IMR-90 (cell line): ENCODE data around the gene IP6K3. TPM values are rescaled to one million over a fixed set of nuclear protein-coding genes. Genes with fewer than 3 reads are reported as not detected.

ENCODE experiments used
- ATAC-seq: fragments of 200-7000 bp; cut with Tn5 transposase; 2 replicates; pipeline ENCODE4 v1.9.1; 2020; ENCODE audit warnings: low read depth, mild to moderate bottlenecking, moderate library complexity
- Bru-seq: library from RNA; stranded (reverse); fragments of 400-500 nt; gene quantifications from one replicate; lab custom pipeline; 2021; lab: Mats Ljungman, UMichigan
- BruChase-seq, 2 experiments: library from RNA; stranded (reverse); fragments of 400-500 nt; gene quantifications; one replicate each; lab custom pipeline; 2021; lab: Mats Ljungman, UMichigan
- BruUV-seq: library from RNA; stranded (reverse); fragments of 400-500 nt; replicated peaks from 2 replicates; lab custom pipeline; 2021; lab: Mats Ljungman, UMichigan
- CTCF ChIA-PET: fragments of 300-600 bp; formaldehyde crosslinking; extraction: SDS; loops from one replicate; lab custom pipeline; 2021; ENCODE audit warnings: antibody characterized with exemption; lab: Yijun Ruan, JAX
- POLR2A ChIA-PET: fragments of 300-600 bp; sonication (Branson Sonifier 250); formaldehyde crosslinking; loops from one replicate; lab custom pipeline; 2022; ENCODE audit warnings: antibody characterized with exemption; ENCODE audit not compliant: unreplicated experiment; lab: Charles Lee
- DNase-seq: peaks from one replicate; pipeline ENCODE4 v3.0.0; 2013
- H2AFZ ChIP-seq: replicated peaks from 2 replicates; pipeline ENCODE3; 2013; ENCODE audit warnings: low read length, mild to moderate bottlenecking; ENCODE audit not compliant: poor library complexity
- H2AK5ac ChIP-seq: 2 replicates; pipeline ENCODE4 v1.6.1; 2013; ENCODE audit warnings: low read depth, low read length, inconsistent platforms
- H2AK9ac ChIP-seq: replicated peaks from 2 replicates; pipeline ENCODE3; 2013; ENCODE audit warnings: mild to moderate bottlenecking, low read depth, low read length, moderate library complexity; ENCODE audit not compliant: poor library complexity
- H2BK120ac ChIP-seq: 2 replicates; pipeline ENCODE4 v1.6.1; 2013; ENCODE audit warnings: low read depth, low read length, inconsistent platforms
- H2BK15ac ChIP-seq: 3 replicates; pipeline ENCODE4 v1.6.1; 2013; ENCODE audit warnings: low read depth, low read length, inconsistent platforms
- H2BK20ac ChIP-seq: 2 replicates; pipeline ENCODE4 v1.6.1; 2013; ENCODE audit warnings: low read depth, mild to moderate bottlenecking, inconsistent platforms, low read length, moderate library complexity
- H2BK5ac ChIP-seq: 2 replicates; pipeline ENCODE4 v1.6.1; 2013; ENCODE audit warnings: mild to moderate bottlenecking, low read depth, low read length, inconsistent platforms; ENCODE audit not compliant: poor library complexity, severe bottlenecking
- H3K14ac ChIP-seq: replicated peaks from 2 replicates; pipeline ENCODE4 v1.6.1; 2013; ENCODE audit warnings: low read depth, low read length, inconsistent platforms
- H3K18ac ChIP-seq: 2 replicates; pipeline ENCODE4 v1.6.1; 2013; ENCODE audit warnings: low read depth, low read length, control low read depth
- H3K23ac ChIP-seq: 2 replicates; pipeline ENCODE4 v1.6.1; 2013; ENCODE audit warnings: low read depth, low read length, inconsistent platforms
- H3K27ac ChIP-seq: 2 replicates; pipeline ENCODE4 v1.5.1; 2013; ENCODE audit warnings: mild to moderate bottlenecking, control low read depth, low read length; ENCODE audit not compliant: insufficient read depth
- H3K27me3 ChIP-seq: 2 replicates; pipeline ENCODE4 v1.6.1; 2013; ENCODE audit warnings: low read length; ENCODE audit not compliant: control insufficient read depth, insufficient read depth
- H3K36me3 ChIP-seq: 2 replicates; pipeline ENCODE4 v1.6.1; 2013; ENCODE audit warnings: low read length, mixed read lengths; ENCODE audit not compliant: control insufficient read depth, insufficient read depth
- H3K4ac ChIP-seq: 2 replicates; pipeline ENCODE4 v1.6.1; 2013; ENCODE audit warnings: low read depth, low read length, inconsistent platforms
- H3K4me1 ChIP-seq: 2 replicates; pipeline ENCODE4 v1.6.1; 2013; ENCODE audit warnings: low read length, mixed read lengths; ENCODE audit not compliant: control insufficient read depth, insufficient read depth
- H3K4me2 ChIP-seq: 2 replicates; pipeline ENCODE4 v1.6.1; 2013; ENCODE audit warnings: low read depth, mild to moderate bottlenecking, control low read depth, low read length, moderate library complexity
- H3K4me3 ChIP-seq: 2 replicates; pipeline ENCODE4 v1.5.1; 2013; ENCODE audit warnings: low read depth, mild to moderate bottlenecking, control low read depth, low read length, moderate library complexity; ENCODE audit not compliant: insufficient read depth
- H3K56ac ChIP-seq: 2 replicates; pipeline ENCODE4 v1.6.1; 2013; ENCODE audit warnings: low read length, inconsistent platforms; ENCODE audit not compliant: insufficient read depth; ENCODE audit errors: extremely low read depth
- H3K79me1 ChIP-seq, 2 experiments: 2 replicates each; pipeline ENCODE4 v1.6.1; 2013; ENCODE audit warnings: low read length in 2 of 2, inconsistent platforms in 1 of 2, low read depth in 1 of 2
- H3K9ac ChIP-seq: 2 replicates; pipeline ENCODE4 v1.6.1; 2013; ENCODE audit warnings: low read depth, low read length, control low read depth
- H3K9me1 ChIP-seq: 2 replicates; pipeline ENCODE4 v1.6.1; 2013; ENCODE audit warnings: low read length, inconsistent platforms; ENCODE audit not compliant: insufficient read depth
- H3K9me3 ChIP-seq: 2 replicates; pipeline ENCODE4 v1.6.1; 2013; ENCODE audit warnings: low read length; ENCODE audit not compliant: control insufficient read depth, insufficient read depth
- H4K20me1 ChIP-seq: 2 replicates; pipeline ENCODE4 v1.6.1; 2013; ENCODE audit warnings: low read length, inconsistent platforms; ENCODE audit not compliant: insufficient read depth
- H4K5ac ChIP-seq: 2 replicates; pipeline ENCODE4 v1.6.1; 2013; ENCODE audit warnings: mild to moderate bottlenecking, low read depth, low read length, control low read depth
- H4K8ac ChIP-seq, 2 experiments: 2 replicates each; pipeline ENCODE4 v1.6.1; 2013; ENCODE audit warnings: low read depth in 2 of 2, low read length in 2 of 2, control low read depth in 1 of 2, inconsistent platforms in 1 of 2
- H4K91ac ChIP-seq: 2 replicates; pipeline ENCODE4 v1.6.1; 2013; ENCODE audit warnings: low read depth, low read length, inconsistent platforms; ENCODE audit not compliant: insufficient read depth
- CEBPB ChIP-seq: IDR thresholded peaks from 2 replicates; pipeline ENCODE4 v1.6.1; 2012; ENCODE audit warnings: low read depth, low read length, improper control_type of control experiment
- FOS ChIP-seq: fragments of 150-350 bp; IDR thresholded peaks from 2 replicates; pipeline ENCODE4 v1.6.1; 2016; ENCODE audit warnings: low read depth, low read length
- MAFK ChIP-seq: IDR thresholded peaks from 2 replicates; pipeline ENCODE4 v1.6.1; 2012; ENCODE audit warnings: low read depth, low read length, improper control_type of control experiment
- MAZ ChIP-seq: IDR thresholded peaks from 2 replicates; pipeline ENCODE4 v1.6.1; 2012; ENCODE audit warnings: low read depth, mild to moderate bottlenecking, low read length, improper control_type of control experiment, moderate library complexity, borderline replicate concordance
- NFE2L2 ChIP-seq: fragments of 150-350 bp; IDR thresholded peaks from 2 replicates; pipeline ENCODE4 v1.6.1; 2016; ENCODE audit warnings: low read depth, mild to moderate bottlenecking, low read length
- POLR2A ChIP-seq: IDR thresholded peaks from 2 replicates; pipeline ENCODE4 v1.6.1; 2012; ENCODE audit warnings: mild to moderate bottlenecking, low read depth, low read length
- RAD21 ChIP-seq: IDR thresholded peaks from 2 replicates; pipeline ENCODE4 v1.6.1; 2012; ENCODE audit warnings: low read length, improper control_type of control experiment
- RCOR1 ChIP-seq: IDR thresholded peaks from 2 replicates; pipeline ENCODE4 v1.6.1; 2012; ENCODE audit warnings: mild to moderate bottlenecking, low read length, improper control_type of control experiment; ENCODE audit not compliant: insufficient replicate concordance
- SMC3 ChIP-seq: fragments of 150-350 bp; IDR thresholded peaks from 2 replicates; pipeline ENCODE4 v1.6.1; 2016; ENCODE audit warnings: low read depth, mild to moderate bottlenecking, antibody characterized with exemption, low read length, moderate library complexity
- whole genome bisulfite sequencing, 2 experiments: methylation state at CpG; one replicate each; pipeline versions ENCODE4 v1.1.5 to v1.1.7; 2013; ENCODE audit warnings: missing lambda C conversion rate in 2 of 2; ENCODE audit not compliant: insufficient read length in 1 of 2; ENCODE audit errors: extremely low coverage in 2 of 2; 5-methylcytosine and 5-hydroxymethylcytosine counted together
- dilution Hi-C: fragments of 300-500 bp; cut with HindIII; formaldehyde crosslinking; loops from one replicate; pipeline ENCODE4 v1.14.3; 2018; ENCODE audit warnings: low sequenced_read_pairs; ENCODE audit not compliant: unreplicated experiment
- in situ Hi-C: fragments of 300-500 bp; cut with MboI; formaldehyde crosslinking; loops from 3 replicates; pipeline ENCODE4 v1.14.3; 2019; ENCODE audit warnings: low sequenced_read_pairs, inconsistent platforms, mixed read lengths
- intact Hi-C: fragments of 100-400 bp; cut with micrococcal nuclease; formaldehyde crosslinking; loops from 2 replicates; pipeline ENCODE4 v1.10.0; 2022
- long read RNA-seq: library from polyadenylated mRNA; unstranded; transcript quantifications from one replicate; pipeline ENCODE4 v2.0.0, GENCODE V29; 2021; ENCODE audit not compliant: unreplicated experiment
- polyA plus RNA-seq, 3 experiments: library from polyadenylated mRNA; depleted of rRNA; stranded (reverse); fragments of >200 nt; gene quantifications; 2 replicates each; pipeline ENCODE4 v1.2.3, GENCODE V29; 2012; ENCODE audit warnings: low replicate concordance in 1 of 3
- total RNA-seq: library from RNA; depleted of rRNA; stranded (reverse); fragments of >200 nt; gene quantifications from 2 replicates; pipeline ENCODE4 v1.2.3, GENCODE V29; 2012; rRNA removed
- TF ChIP-seq, protein P1 (sequence below): conservative IDR thresholded peaks from 2 replicates; pipeline ENCODE4 v1.5.1; 2012; ENCODE audit warnings: mild to moderate bottlenecking, low read depth, low read length, improper control_type of control experiment
- TF ChIP-seq, protein P2 (sequence below): fragments of 150-350 bp; IDR thresholded peaks from 2 replicates; pipeline ENCODE4 v1.6.1; 2016; ENCODE audit warnings: low read depth, mild to moderate bottlenecking, low read length, moderate library complexity, borderline replicate concordance
- TF ChIP-seq, protein P3 (sequence below): fragments of 150-350 bp; IDR thresholded peaks from 2 replicates; pipeline ENCODE4 v1.6.1; 2017; ENCODE audit warnings: mild to moderate bottlenecking, antibody characterized with exemption, low read length, low read depth

The IP6K3 gene, protein sequence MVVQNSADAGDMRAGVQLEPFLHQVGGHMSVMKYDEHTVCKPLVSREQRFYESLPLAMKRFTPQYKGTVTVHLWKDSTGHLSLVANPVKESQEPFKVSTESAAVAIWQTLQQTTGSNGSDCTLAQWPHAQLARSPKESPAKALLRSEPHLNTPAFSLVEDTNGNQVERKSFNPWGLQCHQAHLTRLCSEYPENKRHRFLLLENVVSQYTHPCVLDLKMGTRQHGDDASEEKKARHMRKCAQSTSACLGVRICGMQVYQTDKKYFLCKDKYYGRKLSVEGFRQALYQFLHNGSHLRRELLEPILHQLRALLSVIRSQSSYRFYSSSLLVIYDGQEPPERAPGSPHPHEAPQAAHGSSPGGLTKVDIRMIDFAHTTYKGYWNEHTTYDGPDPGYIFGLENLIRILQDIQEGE
- 0.18 and 0.28 TPM in 2 replicates for total RNA-seq
- 0.51 and 0.52 TPM in 2 replicates for polyA plus RNA-seq (2012; rRNA removed)
- polyA plus RNA-seq (2012; cell fraction: cytosol; rRNA removed) = 0.22 and 0.62 TPM in 2 replicates
- 0.39 and 0.49 TPM in 2 replicates for polyA plus RNA-seq (2012; cell fraction: nucleus; rRNA removed; ENCODE audit: low replicate concordance)
- Bru-seq, nascent RNA = percentile 28 among the genes with signal in this experiment
- percentile 21 among the genes with signal in this experiment for BruChase-seq, experiment 1, labeled RNA remaining after a 6-hour chase
- BruChase-seq, experiment 2, labeled RNA remaining after a 2-hour chase = percentile 24 among the genes with signal in this experiment
- long read RNA-seq = 0 reads

DNA sequence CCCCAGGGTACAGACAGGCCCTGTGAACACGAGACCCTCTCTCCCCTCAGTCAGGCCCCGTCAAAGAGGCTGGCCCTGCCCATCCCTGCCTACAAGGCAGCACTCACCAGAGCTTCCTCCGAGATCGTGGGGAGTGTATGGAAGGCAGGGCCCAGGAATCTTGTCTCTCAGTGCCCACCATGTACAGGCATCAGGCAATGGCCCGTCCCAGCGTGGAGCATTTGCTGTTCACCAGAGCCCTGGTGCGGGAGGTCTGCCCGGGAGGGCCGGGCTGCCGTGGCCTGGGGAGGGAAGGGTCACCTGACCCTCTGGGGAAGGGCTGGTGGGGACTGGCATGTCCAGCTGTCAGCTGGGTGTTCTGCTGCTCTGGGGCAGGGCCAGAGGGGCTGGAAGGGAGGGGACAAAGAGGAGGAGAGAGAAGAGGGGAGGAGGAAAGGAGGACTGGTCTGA, at the start of gene IP6K3:
TSS of gene IP6K3 (minus strand) at position 255 of the 450 bp plus-strand sequence. CDS start 11,429 bp downstream, outside the sequence.
- BruUV-seq = no TSS peak
- Histone ChIP-seq H2BK120ac (peak within 1 kb of the TSS; percentile 96), H2AK5ac (peak within 1 kb of the TSS; percentile 88), H2AK9ac (peak within 1 kb of the TSS; percentile 92), H3K4me1 (peaks cover 33% of the 10 kb centered on the region), H3K36me3 (no peaks in the 10 kb centered on the region), H3K4me3 (no peak within 1 kb of the TSS), H2AFZ (peak within 1 kb of the TSS; percentile 86), H3K9ac (no peak within 1 kb of the TSS; the same call in none of the 2 replicates), H3K14ac (peak within 1 kb of the TSS; percentile 94), H3K9me3 (no peaks in the 10 kb centered on the region), H3K23ac (peak within 1 kb of the TSS; percentile 74), H4K5ac (peak within 1 kb of the TSS; percentile 72), H4K20me1 (peaks cover 3% of the 10 kb centered on the region; the same call in 1 of the 2 replicates), H2BK5ac (peak within 1 kb of the TSS; percentile 65), H3K27ac (peak within 1 kb of the TSS; percentile 30), H3K18ac (peak within 1 kb of the TSS; percentile 85), H3K4ac (peak within 1 kb of the TSS; percentile 92), H2BK15ac (peak within 1 kb of the TSS; percentile 95; the same call in 2 of the 3 replicates), H4K8ac (peak within 1 kb of the TSS; percentile 77 to 96), H3K27me3 (peaks cover 6% of the 10 kb centered on the region; the same call in 1 of the 2 replicates), H2BK20ac (peak within 1 kb of the TSS; percentile 87), H3K56ac (no peak within 1 kb of the TSS), H3K4me2 (peak within 1 kb of the TSS; percentile 69), H4K91ac (peak within 1 kb of the TSS; percentile 91), H3K79me1 (no peaks in the 10 kb centered on the region; a peak in 1 of 4 replicates), H3K9me1 (peaks cover 10% of the 10 kb centered on the region)
- POLR2A ChIA-PET = no interaction called here
- DNase-seq = no peak
- dilution Hi-C loops = no loop called here
- ATAC-seq = peak; percentile 25
- intact Hi-C loops = no loop called here
- 33% methylated on average over 6 of the region's 10 CpGs; no CpG with 5 or more reads in 1 of the 2 experiments for WGBS, 2 experiments
- CTCF ChIA-PET = interaction anchor here (2.0 to 5.0 kb wide), 3 partner anchors 15 to 281 kb away, joined by 10 to 29 read pairs (median 17); no protein-coding TSS in a partner anchor
- in situ Hi-C loops = no loop called here
- TF ChIP-seq RAD21 (no peak), MAFK (no peak), CEBPB (no peak), RCOR1 (no peak), MAZ (no peak), NFE2L2 (no peak), POLR2A (no peak), FOS (no peak), SMC3 (no peak)
- TF ChIP-seq, protein P1, sequence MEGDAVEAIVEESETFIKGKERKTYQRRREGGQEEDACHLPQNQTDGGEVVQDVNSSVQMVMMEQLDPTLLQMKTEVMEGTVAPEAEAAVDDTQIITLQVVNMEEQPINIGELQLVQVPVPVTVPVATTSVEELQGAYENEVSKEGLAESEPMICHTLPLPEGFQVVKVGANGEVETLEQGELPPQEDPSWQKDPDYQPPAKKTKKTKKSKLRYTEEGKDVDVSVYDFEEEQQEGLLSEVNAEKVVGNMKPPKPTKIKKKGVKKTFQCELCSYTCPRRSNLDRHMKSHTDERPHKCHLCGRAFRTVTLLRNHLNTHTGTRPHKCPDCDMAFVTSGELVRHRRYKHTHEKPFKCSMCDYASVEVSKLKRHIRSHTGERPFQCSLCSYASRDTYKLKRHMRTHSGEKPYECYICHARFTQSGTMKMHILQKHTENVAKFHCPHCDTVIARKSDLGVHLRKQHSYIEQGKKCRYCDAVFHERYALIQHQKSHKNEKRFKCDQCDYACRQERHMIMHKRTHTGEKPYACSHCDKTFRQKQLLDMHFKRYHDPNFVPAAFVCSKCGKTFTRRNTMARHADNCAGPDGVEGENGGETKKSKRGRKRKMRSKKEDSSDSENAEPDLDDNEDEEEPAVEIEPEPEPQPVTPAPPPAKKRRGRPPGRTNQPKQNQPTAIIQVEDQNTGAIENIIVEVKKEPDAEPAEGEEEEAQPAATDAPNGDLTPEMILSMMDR = no peak
- TF ChIP-seq, protein P2, sequence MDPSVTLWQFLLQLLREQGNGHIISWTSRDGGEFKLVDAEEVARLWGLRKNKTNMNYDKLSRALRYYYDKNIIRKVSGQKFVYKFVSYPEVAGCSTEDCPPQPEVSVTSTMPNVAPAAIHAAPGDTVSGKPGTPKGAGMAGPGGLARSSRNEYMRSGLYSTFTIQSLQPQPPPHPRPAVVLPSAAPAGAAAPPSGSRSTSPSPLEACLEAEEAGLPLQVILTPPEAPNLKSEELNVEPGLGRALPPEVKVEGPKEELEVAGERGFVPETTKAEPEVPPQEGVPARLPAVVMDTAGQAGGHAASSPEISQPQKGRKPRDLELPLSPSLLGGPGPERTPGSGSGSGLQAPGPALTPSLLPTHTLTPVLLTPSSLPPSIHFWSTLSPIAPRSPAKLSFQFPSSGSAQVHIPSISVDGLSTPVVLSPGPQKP = no peak
- TF ChIP-seq, protein P3, sequence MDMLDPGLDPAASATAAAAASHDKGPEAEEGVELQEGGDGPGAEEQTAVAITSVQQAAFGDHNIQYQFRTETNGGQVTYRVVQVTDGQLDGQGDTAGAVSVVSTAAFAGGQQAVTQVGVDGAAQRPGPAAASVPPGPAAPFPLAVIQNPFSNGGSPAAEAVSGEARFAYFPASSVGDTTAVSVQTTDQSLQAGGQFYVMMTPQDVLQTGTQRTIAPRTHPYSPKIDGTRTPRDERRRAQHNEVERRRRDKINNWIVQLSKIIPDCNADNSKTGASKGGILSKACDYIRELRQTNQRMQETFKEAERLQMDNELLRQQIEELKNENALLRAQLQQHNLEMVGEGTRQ = no peak
